WTC11 (cell line): ENCODE data around the gene CNIH3. TPM values are rescaled to one million over a fixed set of nuclear protein-coding genes. Genes with fewer than 3 reads are reported as not detected.

Experiments
- ATAC-seq: fragments of 200-7000 bp; cut with Tn5 transposase; 2 replicates; pipeline ENCODE4 v1.10.0; 2021; ENCODE audit warnings: mild to moderate bottlenecking, moderate library complexity
- CTCF ChIA-PET: fragments of 300-600 bp; sonication (Branson Sonifier 250); formaldehyde crosslinking; loops from one replicate; lab custom pipeline; 2021; ENCODE audit warnings: antibody characterized with exemption; lab: Charles Lee
- POLR2A ChIA-PET: fragments of 350-600 bp; sonication (Branson Sonifier 250); formaldehyde crosslinking; loops from one replicate; lab custom pipeline; 2021; ENCODE audit warnings: antibody characterized with exemption; lab: Charles Lee
- DNase-seq: peaks from one replicate; pipeline ENCODE4 v3.0.0; 2021; ENCODE audit warnings: low spot score
- H3K27ac Mint-ChIP-seq: 2 replicates; pipeline ENCODE4 v1.8.0; 2021; ENCODE audit warnings: mixed read lengths
- H3K27me3 Mint-ChIP-seq: 2 replicates; pipeline ENCODE4 v1.8.0; 2021; ENCODE audit warnings: low read depth, mild to moderate bottlenecking, moderate library complexity, mixed read lengths
- H3K36me3 Mint-ChIP-seq: 2 replicates; pipeline ENCODE4 v1.8.0; 2021; ENCODE audit warnings: mixed read lengths
- H3K4me1 Mint-ChIP-seq: 2 replicates; pipeline ENCODE4 v1.8.0; 2022; ENCODE audit warnings: mixed read lengths
- H3K4me3 Mint-ChIP-seq: 2 replicates; pipeline ENCODE4 v1.8.0; 2021; ENCODE audit warnings: mild to moderate bottlenecking, moderate library complexity, mixed read lengths
- H3K9me3 Mint-ChIP-seq: 2 replicates; pipeline ENCODE4 v1.8.0; 2021; ENCODE audit warnings: mixed read lengths
- ELF4 ChIP-seq: sonication (generic); formaldehyde crosslinking; IDR thresholded peaks from 2 replicates; pipeline ENCODE4 v1.8.1; 2022; ENCODE audit warnings: low read depth, mild to moderate bottlenecking, moderate library complexity, missing genetic modification reagents
- EMX1 ChIP-seq: fragments of 250-450 bp; sonication (Bioruptor Pico); IDR thresholded peaks from 2 replicates; pipeline ENCODE4 v1.8.0; 2021; ENCODE audit warnings: mild to moderate bottlenecking
- GTF2I ChIP-seq: fragments of 250-450 bp; sonication (Bioruptor Pico); conservative IDR thresholded peaks from 2 replicates; pipeline ENCODE4 v1.4.0; 2021; ENCODE audit warnings: mild to moderate bottlenecking
- NFE2L1 ChIP-seq: sonication (generic); formaldehyde crosslinking; IDR thresholded peaks from 2 replicates; pipeline ENCODE4 v1.8.1; 2023; ENCODE audit warnings: missing genetic modification reagents
- SP1 ChIP-seq: sonication (generic); formaldehyde crosslinking; conservative IDR thresholded peaks from 2 replicates; pipeline ENCODE4 v1.8.1; 2022; ENCODE audit warnings: missing genetic modification reagents
- TP53 ChIP-seq: sonication (generic); formaldehyde crosslinking; IDR thresholded peaks from 2 replicates; pipeline ENCODE4 v1.8.1; 2023; ENCODE audit warnings: mild to moderate bottlenecking, missing genetic modification reagents
- ZNF263 ChIP-seq: sonication (generic); formaldehyde crosslinking; IDR thresholded peaks from 2 replicates; pipeline ENCODE4 v1.8.1; 2022; ENCODE audit warnings: low read depth, mild to moderate bottlenecking, moderate library complexity, missing genetic modification reagents
- ZNF396 ChIP-seq: fragments of 250-450 bp; sonication (Bioruptor Pico); IDR thresholded peaks from 2 replicates; pipeline ENCODE4 v1.8.0; 2021; ENCODE audit warnings: mild to moderate bottlenecking, moderate library complexity, borderline replicate concordance
- ZNF416 ChIP-seq: fragments of 250-450 bp; sonication (Bioruptor Pico); IDR thresholded peaks from 2 replicates; pipeline ENCODE4 v1.9.0; 2021; ENCODE audit warnings: mild to moderate bottlenecking, inconsistent platforms
- total RNA-seq: library from RNA; stranded (reverse); gene quantifications from 3 replicates; pipeline ENCODE4 v1.2.3, GENCODE V29; 2021
- TF ChIP-seq, protein P1 (sequence below): fragments of 250-450 bp; sonication (Bioruptor Pico); IDR thresholded peaks from 2 replicates; pipeline ENCODE4 v1.9.0; 2021; ENCODE audit warnings: mild to moderate bottlenecking
- TF ChIP-seq, protein P2 (sequence below): fragments of 250-450 bp; sonication (Bioruptor Pico); IDR thresholded peaks from 2 replicates; pipeline ENCODE4 v1.9.0; 2021; ENCODE audit warnings: moderate library complexity, mild to moderate bottlenecking, inconsistent platforms, borderline replicate concordance
- TF ChIP-seq, protein P3 (sequence below): fragments of 200-600 bp; IDR thresholded peaks from 2 replicates; pipeline ENCODE4 v1.8.0; 2022; ENCODE audit warnings: antibody characterized with exemption
- TF ChIP-seq, protein P4 (sequence below): sonication (generic); formaldehyde crosslinking; IDR thresholded peaks from 2 replicates; pipeline ENCODE4 v1.8.1; 2023; ENCODE audit warnings: mild to moderate bottlenecking, moderate library complexity, missing genetic modification reagents
- TF ChIP-seq, protein P5 (sequence below): sonication (generic); formaldehyde crosslinking; IDR thresholded peaks from 2 replicates; pipeline ENCODE4 v1.8.0; 2023; ENCODE audit warnings: missing genetic modification reagents
- TF ChIP-seq, protein P6 (sequence below): fragments of 250-450 bp; sonication (Bioruptor Pico); IDR thresholded peaks from 2 replicates; pipeline ENCODE4 v1.9.0; 2021; ENCODE audit warnings: mild to moderate bottlenecking, borderline replicate concordance
- TF ChIP-seq, protein P7 (sequence below): sonication (generic); formaldehyde crosslinking; IDR thresholded peaks from 2 replicates; pipeline ENCODE4 v1.8.0; 2023; ENCODE audit warnings: mild to moderate bottlenecking, missing genetic modification reagents

CNIH3 gene
- total RNA-seq, 1 experiment from 2014 or later = 8.1 TPM

DNA sequence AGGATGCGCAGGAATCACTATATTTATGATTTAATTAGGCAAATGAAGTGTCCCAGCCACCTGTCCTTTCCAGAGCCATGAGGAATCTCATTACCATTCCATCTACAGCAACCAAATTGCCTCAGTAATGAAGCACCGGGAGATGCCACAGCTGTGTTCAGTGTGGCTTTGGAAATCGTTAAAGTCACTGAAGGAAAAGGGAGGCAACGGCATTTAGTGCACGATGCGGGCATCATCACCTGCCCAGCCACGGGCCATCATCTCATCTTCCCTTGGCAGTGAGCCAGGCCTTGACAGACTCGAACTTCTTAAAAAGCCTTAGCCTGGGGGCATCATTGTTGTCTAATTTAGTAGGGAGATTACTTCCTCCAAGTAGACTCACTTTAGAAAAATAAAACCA is 67.8 kb downstream of the CNIH3 start (continued):
- TF ChIP-seq, protein P1, sequence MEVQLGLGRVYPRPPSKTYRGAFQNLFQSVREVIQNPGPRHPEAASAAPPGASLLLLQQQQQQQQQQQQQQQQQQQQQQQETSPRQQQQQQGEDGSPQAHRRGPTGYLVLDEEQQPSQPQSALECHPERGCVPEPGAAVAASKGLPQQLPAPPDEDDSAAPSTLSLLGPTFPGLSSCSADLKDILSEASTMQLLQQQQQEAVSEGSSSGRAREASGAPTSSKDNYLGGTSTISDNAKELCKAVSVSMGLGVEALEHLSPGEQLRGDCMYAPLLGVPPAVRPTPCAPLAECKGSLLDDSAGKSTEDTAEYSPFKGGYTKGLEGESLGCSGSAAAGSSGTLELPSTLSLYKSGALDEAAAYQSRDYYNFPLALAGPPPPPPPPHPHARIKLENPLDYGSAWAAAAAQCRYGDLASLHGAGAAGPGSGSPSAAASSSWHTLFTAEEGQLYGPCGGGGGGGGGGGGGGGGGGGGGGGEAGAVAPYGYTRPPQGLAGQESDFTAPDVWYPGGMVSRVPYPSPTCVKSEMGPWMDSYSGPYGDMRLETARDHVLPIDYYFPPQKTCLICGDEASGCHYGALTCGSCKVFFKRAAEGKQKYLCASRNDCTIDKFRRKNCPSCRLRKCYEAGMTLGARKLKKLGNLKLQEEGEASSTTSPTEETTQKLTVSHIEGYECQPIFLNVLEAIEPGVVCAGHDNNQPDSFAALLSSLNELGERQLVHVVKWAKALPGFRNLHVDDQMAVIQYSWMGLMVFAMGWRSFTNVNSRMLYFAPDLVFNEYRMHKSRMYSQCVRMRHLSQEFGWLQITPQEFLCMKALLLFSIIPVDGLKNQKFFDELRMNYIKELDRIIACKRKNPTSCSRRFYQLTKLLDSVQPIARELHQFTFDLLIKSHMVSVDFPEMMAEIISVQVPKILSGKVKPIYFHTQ = no peak
- TF ChIP-seq, protein P2, sequence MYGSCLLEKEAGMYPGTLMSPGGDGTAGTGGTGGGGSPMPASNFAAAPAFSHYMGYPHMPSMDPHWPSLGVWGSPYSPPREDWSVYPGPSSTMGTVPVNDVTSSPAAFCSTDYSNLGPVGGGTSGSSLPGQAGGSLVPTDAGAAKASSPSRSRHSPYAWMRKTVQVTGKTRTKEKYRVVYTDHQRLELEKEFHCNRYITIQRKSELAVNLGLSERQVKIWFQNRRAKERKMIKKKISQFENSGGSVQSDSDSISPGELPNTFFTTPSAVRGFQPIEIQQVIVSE (CRISPR knock-in tag) = no peak
- TF ChIP-seq, protein P3, sequence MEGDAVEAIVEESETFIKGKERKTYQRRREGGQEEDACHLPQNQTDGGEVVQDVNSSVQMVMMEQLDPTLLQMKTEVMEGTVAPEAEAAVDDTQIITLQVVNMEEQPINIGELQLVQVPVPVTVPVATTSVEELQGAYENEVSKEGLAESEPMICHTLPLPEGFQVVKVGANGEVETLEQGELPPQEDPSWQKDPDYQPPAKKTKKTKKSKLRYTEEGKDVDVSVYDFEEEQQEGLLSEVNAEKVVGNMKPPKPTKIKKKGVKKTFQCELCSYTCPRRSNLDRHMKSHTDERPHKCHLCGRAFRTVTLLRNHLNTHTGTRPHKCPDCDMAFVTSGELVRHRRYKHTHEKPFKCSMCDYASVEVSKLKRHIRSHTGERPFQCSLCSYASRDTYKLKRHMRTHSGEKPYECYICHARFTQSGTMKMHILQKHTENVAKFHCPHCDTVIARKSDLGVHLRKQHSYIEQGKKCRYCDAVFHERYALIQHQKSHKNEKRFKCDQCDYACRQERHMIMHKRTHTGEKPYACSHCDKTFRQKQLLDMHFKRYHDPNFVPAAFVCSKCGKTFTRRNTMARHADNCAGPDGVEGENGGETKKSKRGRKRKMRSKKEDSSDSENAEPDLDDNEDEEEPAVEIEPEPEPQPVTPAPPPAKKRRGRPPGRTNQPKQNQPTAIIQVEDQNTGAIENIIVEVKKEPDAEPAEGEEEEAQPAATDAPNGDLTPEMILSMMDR = no peak
- TF ChIP-seq SP1 (CRISPR knock-in tag) = no peak

DNA sequence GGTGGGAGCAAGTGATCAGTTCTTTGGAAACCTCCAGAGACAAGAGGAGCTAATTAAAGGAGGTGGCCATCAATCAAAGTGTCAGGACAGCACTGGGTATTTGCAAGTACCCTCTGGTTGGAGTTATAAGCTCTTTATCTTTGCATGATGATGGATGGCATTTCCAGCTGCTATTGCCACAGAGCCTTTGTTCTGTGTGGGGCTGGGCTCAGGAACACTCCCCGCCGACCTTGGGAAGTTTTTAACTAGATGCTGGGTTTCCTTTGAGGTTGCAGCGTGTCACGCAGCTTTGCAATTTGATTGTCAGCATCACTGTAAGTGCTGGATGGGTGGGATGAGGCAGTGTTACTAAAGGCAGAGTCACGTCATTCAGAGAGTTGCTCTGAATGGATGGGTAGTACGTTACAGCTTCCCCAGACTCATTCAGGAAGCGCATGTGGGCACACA is 68.9 kb downstream of the CNIH3 start:
- DNase-seq = no peak
- Mint-ChIP-seq H3K4me1 (no peaks in the 10 kb centered on the region), H3K9me3 (peaks cover 7% of the 10 kb centered on the region; the same call in 1 of the 2 replicates), H3K4me3 (no peak overlapping the region), H3K27ac (no peak overlapping the region), H3K36me3 (peaks cover 6% of the 10 kb centered on the region), H3K27me3 (no peaks in the 10 kb centered on the region)
- no peak for ATAC-seq
- POLR2A ChIA-PET = no interaction called here
- TF ChIP-seq, protein P1 = no peak
- TF ChIP-seq ELF4 (no peak), ZNF416 (CRISPR knock-in tag) (no peak), ZNF263 (no peak), ZNF396 (CRISPR knock-in tag) (no peak), NFE2L1 (no peak), EMX1 (CRISPR knock-in tag) (no peak), GTF2I (no peak), TP53 (CRISPR knock-in tag) (no peak)
- TF ChIP-seq, protein P4, sequence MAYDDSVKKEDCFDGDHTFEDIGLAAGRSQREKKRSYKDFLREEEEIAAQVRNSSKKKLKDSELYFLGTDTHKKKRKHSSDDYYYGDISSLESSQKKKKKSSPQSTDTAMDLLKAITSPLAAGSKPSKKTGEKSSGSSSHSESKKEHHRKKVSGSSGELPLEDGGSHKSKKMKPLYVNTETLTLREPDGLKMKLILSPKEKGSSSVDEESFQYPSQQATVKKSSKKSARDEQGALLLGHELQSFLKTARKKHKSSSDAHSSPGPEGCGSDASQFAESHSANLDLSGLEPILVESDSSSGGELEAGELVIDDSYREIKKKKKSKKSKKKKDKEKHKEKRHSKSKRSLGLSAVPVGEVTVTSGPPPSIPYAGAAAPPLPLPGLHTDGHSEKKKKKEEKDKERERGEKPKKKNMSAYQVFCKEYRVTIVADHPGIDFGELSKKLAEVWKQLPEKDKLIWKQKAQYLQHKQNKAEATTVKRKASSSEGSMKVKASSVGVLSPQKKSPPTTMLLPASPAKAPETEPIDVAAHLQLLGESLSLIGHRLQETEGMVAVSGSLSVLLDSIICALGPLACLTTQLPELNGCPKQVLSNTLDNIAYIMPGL (CRISPR knock-in tag) = no peak
- TF ChIP-seq, protein P5, sequence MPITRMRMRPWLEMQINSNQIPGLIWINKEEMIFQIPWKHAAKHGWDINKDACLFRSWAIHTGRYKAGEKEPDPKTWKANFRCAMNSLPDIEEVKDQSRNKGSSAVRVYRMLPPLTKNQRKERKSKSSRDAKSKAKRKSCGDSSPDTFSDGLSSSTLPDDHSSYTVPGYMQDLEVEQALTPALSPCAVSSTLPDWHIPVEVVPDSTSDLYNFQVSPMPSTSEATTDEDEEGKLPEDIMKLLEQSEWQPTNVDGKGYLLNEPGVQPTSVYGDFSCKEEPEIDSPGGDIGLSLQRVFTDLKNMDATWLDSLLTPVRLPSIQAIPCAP (CRISPR knock-in tag) = no peak
- TF ChIP-seq, protein P6, sequence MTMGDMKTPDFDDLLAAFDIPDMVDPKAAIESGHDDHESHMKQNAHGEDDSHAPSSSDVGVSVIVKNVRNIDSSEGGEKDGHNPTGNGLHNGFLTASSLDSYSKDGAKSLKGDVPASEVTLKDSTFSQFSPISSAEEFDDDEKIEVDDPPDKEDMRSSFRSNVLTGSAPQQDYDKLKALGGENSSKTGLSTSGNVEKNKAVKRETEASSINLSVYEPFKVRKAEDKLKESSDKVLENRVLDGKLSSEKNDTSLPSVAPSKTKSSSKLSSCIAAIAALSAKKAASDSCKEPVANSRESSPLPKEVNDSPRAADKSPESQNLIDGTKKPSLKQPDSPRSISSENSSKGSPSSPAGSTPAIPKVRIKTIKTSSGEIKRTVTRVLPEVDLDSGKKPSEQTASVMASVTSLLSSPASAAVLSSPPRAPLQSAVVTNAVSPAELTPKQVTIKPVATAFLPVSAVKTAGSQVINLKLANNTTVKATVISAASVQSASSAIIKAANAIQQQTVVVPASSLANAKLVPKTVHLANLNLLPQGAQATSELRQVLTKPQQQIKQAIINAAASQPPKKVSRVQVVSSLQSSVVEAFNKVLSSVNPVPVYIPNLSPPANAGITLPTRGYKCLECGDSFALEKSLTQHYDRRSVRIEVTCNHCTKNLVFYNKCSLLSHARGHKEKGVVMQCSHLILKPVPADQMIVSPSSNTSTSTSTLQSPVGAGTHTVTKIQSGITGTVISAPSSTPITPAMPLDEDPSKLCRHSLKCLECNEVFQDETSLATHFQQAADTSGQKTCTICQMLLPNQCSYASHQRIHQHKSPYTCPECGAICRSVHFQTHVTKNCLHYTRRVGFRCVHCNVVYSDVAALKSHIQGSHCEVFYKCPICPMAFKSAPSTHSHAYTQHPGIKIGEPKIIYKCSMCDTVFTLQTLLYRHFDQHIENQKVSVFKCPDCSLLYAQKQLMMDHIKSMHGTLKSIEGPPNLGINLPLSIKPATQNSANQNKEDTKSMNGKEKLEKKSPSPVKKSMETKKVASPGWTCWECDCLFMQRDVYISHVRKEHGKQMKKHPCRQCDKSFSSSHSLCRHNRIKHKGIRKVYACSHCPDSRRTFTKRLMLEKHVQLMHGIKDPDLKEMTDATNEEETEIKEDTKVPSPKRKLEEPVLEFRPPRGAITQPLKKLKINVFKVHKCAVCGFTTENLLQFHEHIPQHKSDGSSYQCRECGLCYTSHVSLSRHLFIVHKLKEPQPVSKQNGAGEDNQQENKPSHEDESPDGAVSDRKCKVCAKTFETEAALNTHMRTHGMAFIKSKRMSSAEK = no peak
- TF ChIP-seq, protein P7, sequence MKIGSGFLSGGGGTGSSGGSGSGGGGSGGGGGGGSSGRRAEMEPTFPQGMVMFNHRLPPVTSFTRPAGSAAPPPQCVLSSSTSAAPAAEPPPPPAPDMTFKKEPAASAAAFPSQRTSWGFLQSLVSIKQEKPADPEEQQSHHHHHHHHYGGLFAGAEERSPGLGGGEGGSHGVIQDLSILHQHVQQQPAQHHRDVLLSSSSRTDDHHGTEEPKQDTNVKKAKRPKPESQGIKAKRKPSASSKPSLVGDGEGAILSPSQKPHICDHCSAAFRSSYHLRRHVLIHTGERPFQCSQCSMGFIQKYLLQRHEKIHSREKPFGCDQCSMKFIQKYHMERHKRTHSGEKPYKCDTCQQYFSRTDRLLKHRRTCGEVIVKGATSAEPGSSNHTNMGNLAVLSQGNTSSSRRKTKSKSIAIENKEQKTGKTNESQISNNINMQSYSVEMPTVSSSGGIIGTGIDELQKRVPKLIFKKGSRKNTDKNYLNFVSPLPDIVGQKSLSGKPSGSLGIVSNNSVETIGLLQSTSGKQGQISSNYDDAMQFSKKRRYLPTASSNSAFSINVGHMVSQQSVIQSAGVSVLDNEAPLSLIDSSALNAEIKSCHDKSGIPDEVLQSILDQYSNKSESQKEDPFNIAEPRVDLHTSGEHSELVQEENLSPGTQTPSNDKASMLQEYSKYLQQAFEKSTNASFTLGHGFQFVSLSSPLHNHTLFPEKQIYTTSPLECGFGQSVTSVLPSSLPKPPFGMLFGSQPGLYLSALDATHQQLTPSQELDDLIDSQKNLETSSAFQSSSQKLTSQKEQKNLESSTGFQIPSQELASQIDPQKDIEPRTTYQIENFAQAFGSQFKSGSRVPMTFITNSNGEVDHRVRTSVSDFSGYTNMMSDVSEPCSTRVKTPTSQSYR (CRISPR knock-in tag) = no peak
- TF ChIP-seq, protein P2 (CRISPR knock-in tag) = no peak
- CTCF ChIA-PET = interaction anchor here (1.1 to 1.6 kb wide), 2 partner anchors 16 to 238 kb away, joined by 6 to 8 read pairs; no protein-coding TSS in a partner anchor
